ENCODE data around the gene PGC. TPM values are rescaled to one million over a fixed set of nuclear protein-coding genes. Genes with fewer than 3 reads are reported as not detected.

Gene PGC
- total RNA-seq, 4 donors from 2014 or later, result not detected

DNA sequence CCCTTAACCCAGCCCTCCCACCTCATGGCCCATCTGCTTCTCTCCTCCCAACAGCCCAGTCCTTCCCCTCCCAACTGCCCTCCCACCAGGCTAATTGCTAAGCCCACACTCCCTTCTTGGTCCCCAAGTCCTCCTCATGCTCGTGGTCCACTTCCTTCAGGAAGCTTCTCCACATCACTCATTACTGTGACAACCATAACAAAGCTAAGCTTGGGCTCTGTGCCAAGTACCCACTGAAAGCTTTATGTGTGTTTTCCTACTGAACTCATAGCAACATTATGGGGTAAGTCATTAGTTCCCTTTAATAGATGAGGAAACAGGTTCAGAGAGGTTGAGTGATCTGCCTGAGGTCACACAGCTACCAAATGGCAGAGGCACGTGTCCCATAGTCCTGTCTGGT, 16.3 kb upstream of the PGC start:
- H3K9me3 ChIP-seq, result no peaks in the 10 kb centered on the region
- TF ChIP-seq, protein P1, sequence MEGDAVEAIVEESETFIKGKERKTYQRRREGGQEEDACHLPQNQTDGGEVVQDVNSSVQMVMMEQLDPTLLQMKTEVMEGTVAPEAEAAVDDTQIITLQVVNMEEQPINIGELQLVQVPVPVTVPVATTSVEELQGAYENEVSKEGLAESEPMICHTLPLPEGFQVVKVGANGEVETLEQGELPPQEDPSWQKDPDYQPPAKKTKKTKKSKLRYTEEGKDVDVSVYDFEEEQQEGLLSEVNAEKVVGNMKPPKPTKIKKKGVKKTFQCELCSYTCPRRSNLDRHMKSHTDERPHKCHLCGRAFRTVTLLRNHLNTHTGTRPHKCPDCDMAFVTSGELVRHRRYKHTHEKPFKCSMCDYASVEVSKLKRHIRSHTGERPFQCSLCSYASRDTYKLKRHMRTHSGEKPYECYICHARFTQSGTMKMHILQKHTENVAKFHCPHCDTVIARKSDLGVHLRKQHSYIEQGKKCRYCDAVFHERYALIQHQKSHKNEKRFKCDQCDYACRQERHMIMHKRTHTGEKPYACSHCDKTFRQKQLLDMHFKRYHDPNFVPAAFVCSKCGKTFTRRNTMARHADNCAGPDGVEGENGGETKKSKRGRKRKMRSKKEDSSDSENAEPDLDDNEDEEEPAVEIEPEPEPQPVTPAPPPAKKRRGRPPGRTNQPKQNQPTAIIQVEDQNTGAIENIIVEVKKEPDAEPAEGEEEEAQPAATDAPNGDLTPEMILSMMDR (IDR thresholded peaks at IDR 0.05), result no peak
- no peak for TF ChIP-seq POLR2A (IDR thresholded peaks at IDR 0.05)
- H3K36me3 ChIP-seq, result no peaks in the 10 kb centered on the region
- H3K4me3 ChIP-seq, result no peak overlapping the region
- DNase-seq, result no peak
- H3K27ac ChIP-seq, result no peak overlapping the region
- no peaks in the 10 kb centered on the region for H3K4me1 ChIP-seq
- no peaks in the 10 kb centered on the region for H3K27me3 ChIP-seq

DNA sequence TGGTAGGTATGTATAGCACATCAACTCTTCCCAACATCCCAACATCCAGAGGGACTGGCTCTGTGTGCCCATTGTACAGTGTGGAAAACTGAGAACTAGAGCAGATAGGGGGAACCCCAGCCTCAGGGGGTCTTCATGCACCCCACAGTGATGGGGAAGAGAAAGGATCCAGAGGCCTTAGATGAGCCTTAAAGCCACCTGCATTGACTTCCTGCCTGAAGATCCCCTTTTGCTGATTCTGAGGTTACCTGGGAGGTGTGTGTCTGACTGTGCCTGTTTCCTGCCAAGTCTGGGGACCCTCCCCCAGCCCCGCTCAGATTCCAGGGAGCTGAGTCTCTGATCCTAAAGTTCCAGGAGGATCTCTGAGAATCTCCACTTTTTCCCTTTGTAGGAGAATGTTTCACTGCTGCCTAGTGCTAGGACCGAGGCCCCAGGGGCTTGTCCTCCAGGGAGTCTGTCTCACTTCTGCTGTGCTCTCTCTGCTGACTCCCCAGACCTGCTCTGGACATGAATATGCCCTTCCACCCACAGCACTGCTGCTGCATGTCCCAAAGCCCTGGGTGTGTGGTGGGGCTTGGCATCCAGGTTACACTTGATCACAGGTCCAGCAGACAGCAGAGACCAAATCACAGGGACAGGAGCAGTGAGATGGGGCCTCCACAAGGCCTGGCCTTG, 12.8 kb upstream of the PGC start:
- Histone ChIP-seq H3K4me1 (no peaks in the 10 kb centered on the region), H3K27me3 (no peaks in the 10 kb centered on the region), H3K9me3 (no peaks in the 10 kb centered on the region), H3K27ac (no peak overlapping the region), H3K4me3 (no peak overlapping the region), H3K36me3 (no peaks in the 10 kb centered on the region)
- TF ChIP-seq, protein P1 (IDR thresholded peaks at IDR 0.05), result no peak
- no peak for TF ChIP-seq POLR2A (IDR thresholded peaks at IDR 0.05)
- no peak for DNase-seq

DNA sequence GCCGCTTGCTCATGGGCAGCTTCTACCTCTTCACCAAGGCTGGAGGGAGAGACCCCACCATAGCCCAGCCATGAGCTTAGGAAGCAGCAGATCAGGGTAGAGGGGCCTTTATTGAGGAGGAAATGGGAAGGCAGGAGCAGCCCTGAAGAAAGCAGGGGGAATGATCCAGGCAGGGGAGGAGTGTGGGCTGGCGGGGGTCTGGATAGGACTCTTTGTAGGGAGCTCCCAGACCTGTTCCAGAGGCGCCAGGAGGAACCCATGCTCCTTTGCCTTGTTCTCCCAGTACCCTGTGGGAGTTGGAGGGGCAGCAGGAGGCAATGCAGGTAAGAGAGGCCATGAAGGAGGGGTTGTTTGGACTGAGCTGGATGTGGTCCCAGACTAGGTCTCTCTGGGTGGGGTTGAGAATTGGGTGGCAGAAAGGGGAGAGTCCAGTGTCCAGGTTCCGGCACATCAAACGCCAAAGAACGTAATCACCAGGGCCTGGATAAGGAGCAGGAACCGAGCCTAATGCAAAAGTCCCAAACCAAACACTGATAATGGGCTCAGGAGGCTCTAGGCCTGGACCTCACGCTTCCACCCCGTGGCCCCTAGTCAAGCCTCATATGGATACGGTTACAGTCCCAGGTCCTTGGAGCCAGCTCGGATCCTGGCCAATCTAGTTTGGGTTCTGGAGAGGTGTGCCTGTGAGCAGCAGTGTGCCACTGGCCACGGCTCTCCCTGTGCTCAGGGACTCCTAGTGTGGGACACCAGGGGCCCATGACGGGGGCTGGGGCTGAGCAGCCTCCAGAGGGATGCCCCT, 12.1 kb upstream of the PGC start:
- no peak overlapping the region for H3K4me3 ChIP-seq
- no peaks in the 10 kb centered on the region for H3K27me3 ChIP-seq
- no peak overlapping the region for H3K27ac ChIP-seq
- DNase-seq, result no peak
- no peak for TF ChIP-seq POLR2A (IDR thresholded peaks at IDR 0.05)
- TF ChIP-seq, protein P1 (IDR thresholded peaks at IDR 0.05), result no peak
- H3K36me3 ChIP-seq, result no peaks in the 10 kb centered on the region
- no peaks in the 10 kb centered on the region for H3K4me1 ChIP-seq
- H3K9me3 ChIP-seq, result no peaks in the 10 kb centered on the region

DNA sequence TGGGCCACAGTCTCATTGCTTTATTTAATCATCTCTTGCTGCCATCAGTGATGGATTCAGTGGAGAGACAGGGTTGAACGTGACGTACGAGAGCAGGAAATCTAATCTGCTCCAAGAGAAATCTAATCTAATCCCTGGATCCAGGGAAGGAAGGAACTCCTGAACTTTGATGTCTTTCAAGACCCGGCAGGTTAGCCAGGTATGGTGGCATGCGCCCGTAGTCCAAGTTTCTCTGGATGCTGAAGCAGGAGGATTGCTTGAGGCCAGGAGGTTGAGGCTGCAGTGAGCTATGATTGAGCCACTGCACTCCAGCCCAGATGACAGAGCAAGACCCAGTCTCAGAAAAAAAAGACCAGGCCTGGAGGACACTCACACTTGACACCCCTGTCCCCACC, 11.4 kb upstream of the PGC start:
- Histone ChIP-seq H3K9me3 (no peaks in the 10 kb centered on the region), H3K27me3 (no peaks in the 10 kb centered on the region), H3K27ac (no peak overlapping the region), H3K4me3 (no peak overlapping the region), H3K36me3 (no peaks in the 10 kb centered on the region), H3K4me1 (no peaks in the 10 kb centered on the region)
- no peak for TF ChIP-seq POLR2A (IDR thresholded peaks at IDR 0.05)
- TF ChIP-seq, protein P1 (IDR thresholded peaks at IDR 0.05), result no peak
- DNase-seq, result no peak

DNA sequence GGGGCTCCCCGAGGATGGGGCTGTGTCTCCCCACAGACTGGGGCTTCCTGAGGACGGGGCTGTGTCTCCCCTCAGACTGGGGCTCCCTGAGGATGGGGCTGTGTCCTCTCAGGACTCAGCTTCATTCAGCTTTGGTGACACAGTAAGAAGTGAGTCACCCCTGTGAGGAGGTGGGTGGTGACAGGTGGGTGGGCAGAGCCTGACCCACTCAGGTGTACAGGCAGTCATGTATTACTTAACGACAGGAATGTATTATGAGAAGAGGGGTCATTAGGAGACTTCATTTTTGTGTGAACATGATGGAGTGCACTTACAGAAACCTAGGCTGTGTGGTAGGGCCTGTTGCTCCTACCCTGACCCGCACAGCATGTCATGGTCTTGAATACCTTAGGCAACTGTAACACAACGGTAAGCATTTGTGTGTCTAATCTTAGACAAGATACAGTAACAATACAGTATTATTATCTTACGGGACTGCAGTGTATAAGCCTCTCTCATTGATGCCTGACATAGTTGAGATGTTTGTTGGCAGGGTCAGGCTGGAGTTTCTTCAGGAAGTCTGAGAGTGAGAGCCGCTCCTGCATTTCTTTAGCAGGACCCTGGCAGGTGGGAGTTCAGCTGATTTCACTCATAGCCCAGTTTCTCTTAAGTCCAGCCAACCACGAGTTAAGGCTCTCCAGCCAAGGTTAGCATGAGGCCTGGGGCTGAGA, 10.9 kb upstream of the PGC start:
- no peak overlapping the region for H3K27ac ChIP-seq
- TF ChIP-seq POLR2A (IDR thresholded peaks at IDR 0.05), result no peak
- TF ChIP-seq, protein P1 (IDR thresholded peaks at IDR 0.05), result no peak
- H3K9me3 ChIP-seq, result no peaks in the 10 kb centered on the region
- H3K4me3 ChIP-seq, result no peak overlapping the region
- DNase-seq, result no peak
- no peaks in the 10 kb centered on the region for H3K36me3 ChIP-seq
- H3K4me1 ChIP-seq, result no peaks in the 10 kb centered on the region
- H3K27me3 ChIP-seq, result no peaks in the 10 kb centered on the region

Measured in Peyer's patch (tissue), 4 donors.